Ureter (tissue), 1 donor: Measurements from ENCODE around the gene CAMKK1. TPM values are rescaled to one million over a fixed set of nuclear protein-coding genes. Genes with fewer than 3 reads are reported as not detected.

Experiments used
- DNase-seq: peaks from one replicate; pipeline ENCODE4 v3.0.0-alpha.2; 2020; ENCODE audit warnings: low spot score
- total RNA-seq: library from RNA; stranded (reverse); gene quantifications from one replicate; pipeline ENCODE4 v1.2.4, GENCODE V29; 2023
- donor health status: DM: yes; HTN: yes; CAD: no.

Gene CAMKK1
- 7.8 TPM for total RNA-seq

GRCh38 chr17:3893003-3893719 is at the start of gene CAMKK1:
Gene CAMKK1 (minus strand): TSS chr17:3893053. CDS start chr17:3885687, 7,366 bp downstream.
- peak; percentile 88 for DNase-seq

DNA sequence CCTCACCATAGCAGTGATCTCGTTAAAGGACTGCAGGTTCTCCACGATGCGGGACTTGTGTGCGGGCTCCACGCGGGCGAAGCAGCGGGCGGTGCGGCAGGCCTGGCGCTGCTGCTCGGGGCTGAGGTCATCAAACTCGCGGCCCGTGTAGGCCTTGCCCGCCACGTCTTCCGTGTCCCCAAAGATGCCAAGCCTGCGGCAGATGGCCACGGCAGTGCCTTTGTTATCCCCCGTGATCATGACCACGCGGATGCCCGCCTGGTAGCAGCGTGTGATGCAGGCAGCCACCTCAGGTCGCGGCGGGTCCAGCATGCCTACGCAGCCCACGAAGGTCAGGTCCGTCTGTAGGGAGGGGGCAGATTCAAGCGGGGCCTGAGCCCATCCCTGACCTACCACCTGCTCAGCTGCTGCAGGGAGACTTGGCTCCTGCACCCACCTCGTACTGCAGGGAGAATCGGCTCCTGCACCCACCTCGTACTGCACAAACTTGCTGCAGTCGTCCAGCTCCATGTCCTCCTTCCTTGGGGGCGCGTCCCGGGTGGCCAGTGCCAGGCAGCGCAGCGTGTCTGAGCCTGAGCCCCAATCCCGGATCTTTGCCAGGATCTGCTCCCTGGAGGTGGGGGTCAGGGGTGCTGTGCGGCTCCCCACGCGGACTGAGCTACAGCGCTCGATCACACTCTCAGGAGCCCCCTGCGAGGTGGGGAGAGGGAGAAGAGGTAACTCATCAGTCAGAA is 48.3 kb upstream of the CAMKK1 start:
- no peak for DNase-seq

GRCh38 chr17:3937359-3937758 is 44.5 kb upstream of the CAMKK1 start:
- DNase-seq = no peak

DNA sequence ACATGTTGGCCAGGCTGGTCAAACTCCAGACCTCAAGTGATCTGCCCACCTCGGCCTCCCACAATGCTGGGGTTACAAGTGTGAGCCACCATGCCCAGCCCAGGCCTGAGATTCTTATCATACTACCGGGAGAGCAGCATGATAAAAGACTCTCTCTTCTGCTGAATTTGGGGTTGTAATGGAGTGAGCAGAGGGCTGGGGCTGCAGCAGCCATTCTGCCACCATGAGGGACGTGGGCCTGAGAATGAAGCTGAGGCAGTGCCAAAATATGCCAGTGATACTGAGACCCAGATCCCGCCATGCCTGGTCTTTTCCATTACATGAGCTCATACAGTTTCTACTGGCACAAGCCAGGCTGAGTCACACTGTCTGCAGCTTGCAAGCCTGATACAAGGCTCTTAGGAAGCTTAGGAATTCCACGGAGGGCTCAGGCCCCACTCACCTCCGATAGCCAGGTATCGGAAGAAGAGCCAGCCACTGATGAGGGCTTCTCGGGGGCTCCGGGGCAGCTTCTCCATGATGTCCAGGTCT is 43.0 kb upstream of the CAMKK1 start:
- no peak for DNase-seq

DNA sequence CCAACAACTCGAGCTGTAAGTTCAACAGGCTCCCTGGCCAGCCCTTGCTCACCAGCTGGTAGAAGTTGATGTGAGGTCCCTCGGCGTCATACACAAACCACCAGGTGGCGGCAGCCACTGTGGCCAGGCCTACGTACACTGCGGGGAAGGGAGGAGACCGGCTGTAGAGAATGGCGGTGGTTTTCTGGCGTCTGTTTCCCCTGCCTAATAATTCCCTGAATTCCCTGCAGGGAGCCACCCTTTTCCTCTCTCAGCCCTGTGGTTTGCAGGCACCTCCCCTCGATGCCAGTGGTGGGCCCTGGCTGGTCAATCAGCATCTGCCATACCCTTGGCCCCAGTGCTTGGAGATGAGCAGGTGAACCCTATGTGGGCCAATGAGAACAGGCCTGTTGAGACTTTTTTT is 42.3 kb upstream of the CAMKK1 start:
- peak; percentile 81 for DNase-seq

GRCh38 chr17:3929764-3930163 is 36.9 kb upstream of the CAMKK1 start:
- DNase-seq = no peak

DNA sequence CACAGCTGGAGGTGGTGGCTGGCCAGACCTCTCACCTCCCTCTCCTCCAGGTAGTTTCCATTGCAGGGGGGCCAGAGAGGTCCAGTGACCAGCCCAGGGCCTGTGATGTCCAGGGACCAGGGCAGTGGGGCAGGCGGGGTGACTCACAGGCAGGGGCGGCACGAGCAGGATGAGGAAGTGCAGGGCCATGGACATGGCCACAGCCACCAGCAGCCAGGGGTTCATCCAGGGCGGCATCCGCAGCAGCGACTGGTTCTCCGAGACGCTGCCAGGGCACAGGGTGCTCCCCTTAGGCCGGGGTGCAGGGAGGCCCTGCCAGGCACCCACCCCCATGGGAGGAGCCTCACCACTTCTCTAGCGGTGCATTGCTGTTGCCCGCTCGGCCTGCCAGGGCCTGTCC is 36.3 kb upstream of the CAMKK1 start:
- no peak for DNase-seq

GRCh38 chr17:3928406-3928805 is 35.6 kb upstream of the CAMKK1 start:
- DNase-seq = no peak

DNA sequence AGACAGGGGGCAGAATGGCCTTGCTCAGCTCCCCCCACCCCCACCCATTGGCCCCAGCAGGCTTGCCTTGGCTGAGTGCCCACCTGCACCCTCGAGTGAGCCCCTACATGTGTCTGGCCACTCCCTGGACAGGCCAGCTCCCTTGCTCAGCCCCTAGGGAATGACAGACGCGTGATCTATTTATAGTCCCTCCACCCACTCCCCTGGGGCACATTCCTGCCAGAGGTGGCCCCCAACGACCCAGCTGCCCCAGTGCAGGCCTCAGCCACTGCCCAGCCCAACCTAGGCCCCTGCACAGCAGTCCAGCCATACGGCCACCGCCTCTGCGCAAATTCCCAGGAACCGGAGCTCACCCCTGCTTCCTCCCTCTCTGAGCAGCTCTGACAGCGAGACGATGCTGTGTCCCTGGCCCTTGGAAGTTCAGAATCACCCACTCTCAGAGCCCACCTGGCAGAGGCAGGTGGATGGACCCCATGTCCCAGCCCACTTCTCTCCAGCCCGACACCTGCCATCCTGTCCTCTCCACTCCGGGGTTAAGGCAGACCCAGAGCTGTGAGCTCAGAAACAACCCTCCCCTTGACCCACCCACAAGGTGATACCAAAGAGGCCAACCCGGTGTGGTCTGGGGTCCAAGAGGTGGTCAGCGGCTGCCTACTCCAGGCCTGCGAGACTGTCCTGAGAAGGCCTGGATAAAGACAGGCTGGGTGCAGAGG is 34.9 kb upstream of the CAMKK1 start:
- DNase-seq = no peak

DNA sequence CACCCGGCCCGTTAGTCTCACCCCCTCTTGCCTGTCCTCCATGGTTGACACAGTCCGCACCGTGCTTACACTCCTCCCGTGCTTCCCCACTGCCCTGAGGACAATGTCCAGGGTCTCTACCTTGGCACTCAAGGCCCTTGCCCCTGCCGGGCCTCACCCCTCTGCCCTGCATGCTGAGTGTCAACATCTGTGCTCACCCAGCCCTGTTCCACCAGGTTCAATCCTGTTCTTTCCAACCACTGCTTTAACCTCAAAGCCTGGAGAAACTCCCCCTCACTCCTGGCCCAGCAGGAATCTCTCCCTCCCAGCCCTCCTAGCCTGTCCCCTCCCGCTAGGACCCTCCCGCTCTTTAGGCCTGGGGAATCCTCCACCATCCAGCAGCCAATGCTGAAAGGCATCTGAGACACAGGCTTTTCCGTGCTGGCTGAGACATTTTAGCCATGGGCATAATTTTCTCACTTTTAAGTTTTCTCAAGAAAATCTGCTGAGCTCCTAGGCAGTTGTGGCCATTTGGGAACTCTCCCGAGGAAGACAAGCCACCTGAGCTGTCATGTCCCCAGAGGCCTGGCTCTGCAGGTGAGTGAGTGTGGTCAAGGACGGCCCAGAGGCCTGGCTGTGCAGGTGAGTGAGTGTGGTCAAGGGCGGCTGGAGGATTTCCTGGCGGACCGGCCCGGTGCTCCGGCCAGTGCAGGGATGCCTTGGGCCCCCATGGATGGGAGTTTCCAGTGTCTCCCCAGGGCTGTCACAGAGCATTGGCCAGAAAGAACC is 34.2 kb upstream of the CAMKK1 start:
- no peak for DNase-seq

- DNase-seq = no peak
Measured at GRCh38 chr17:3925684-3926485, 33.0 kb upstream of the CAMKK1 start.

DNA sequence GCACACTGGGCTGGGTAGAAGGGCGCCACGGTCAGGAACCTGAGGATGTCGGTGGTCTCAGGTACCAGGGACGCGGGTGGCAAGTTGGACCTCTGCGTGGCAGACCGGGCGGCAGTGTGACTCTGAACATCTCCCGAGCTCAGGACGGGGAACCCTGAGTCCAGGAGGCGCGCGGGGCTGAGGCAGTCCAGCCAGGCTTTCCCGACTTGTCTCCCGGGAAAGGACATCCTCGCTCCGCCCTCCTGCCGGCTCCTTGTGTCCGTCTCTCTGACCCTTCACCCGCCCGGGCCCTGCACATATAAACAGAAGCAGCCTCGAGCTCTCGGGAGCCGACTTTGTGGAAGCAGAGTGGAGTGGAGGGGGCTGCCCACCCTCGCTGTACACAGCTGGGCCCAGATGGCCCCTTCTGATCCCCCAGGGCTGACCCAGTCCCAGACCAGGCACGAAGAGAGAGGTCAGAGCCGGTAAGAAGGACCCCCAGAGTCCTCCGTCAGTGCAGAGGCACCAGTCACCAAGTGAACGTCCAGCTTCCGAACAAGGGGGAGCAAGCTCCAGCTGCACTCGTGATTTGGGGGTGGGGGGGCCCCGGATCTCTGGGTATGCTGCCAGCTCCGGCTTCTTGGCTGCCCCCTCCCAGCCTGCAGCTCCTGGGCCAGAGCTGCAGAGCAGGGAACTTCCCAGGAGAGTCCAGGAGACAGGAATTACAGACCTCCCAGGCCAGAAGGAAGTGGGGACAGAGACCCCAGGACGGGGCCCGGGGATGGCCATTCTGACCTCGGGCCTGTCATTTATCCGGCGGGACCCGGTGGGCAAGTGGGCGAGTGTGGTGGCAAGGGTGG is 31.9 kb upstream of the CAMKK1 start:
- no peak for DNase-seq

GRCh38 chr17:3923466-3924190 is 30.8 kb upstream of the CAMKK1 start:
- DNase-seq = no peak

DNA sequence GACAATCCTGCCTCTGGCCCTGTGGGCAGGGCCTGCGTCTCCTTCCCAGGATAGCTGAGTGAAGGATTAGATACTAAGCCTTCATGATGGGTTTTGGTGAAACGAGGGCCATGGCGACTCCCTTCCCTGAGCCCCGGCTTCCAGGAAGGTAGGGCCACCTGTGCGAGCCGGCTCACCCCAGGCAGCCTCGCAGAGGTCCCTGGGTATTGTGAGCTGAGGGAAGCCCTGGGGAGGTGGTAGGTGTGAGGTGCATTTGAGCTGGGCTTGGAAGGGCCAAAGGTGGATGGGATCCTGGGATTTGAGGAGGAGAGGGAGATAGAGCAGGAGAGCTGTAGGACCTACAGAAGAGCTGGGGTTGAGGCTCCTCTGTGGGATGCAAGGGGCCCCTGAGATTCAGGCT is 29.9 kb upstream of the CAMKK1 start:
- no peak for DNase-seq

- no peak for DNase-seq
Measured at GRCh38 chr17:3921502-3922319, 28.9 kb upstream of the CAMKK1 start.

- no peak for DNase-seq
Measured at GRCh38 chr17:3921006-3921405, 28.2 kb upstream of the CAMKK1 start.

- DNase-seq = peak; percentile 76
Measured at GRCh38 chr17:3919123-3919624, 26.3 kb upstream of the CAMKK1 start.
